ENCODE measurements around the gene DLGAP1. TPM values are rescaled to one million over a fixed set of nuclear protein-coding genes. Genes with fewer than 3 reads are reported as not detected.

The DLGAP1 gene
- total and polyA plus RNA-seq, 2 donors (not counting 1 experiment from before 2014, with no cell fraction given): 0.07 to 0.61 TPM

- H3K27ac Mint-ChIP-seq: no peak overlapping the region
- H3K79me2 ChIP-seq (ENCODE audit: control insufficient read depth, insufficient read depth, low read length): no peaks in the 10 kb centered on the region
- DNase-seq (no peak), ATAC-seq (ENCODE audit: low read depth) (no peak)
- intact Hi-C loops (cut with micrococcal nuclease): no loop called here
- peaks cover 0 to 4% (median 0%) of the 10 kb centered on the region in 3 donors for H3K9me3 ChIP-seq (ENCODE audit: control extremely low read depth in 1 of 3, control insufficient read depth in 2 of 3, insufficient read depth in 1 of 3, low read length in 2 of 3)
- H3K4me3 ChIP-seq (ENCODE audit: control extremely low read depth in 1 of 5, extremely low read depth in 1 of 5, insufficient read depth in 1 of 5, low read depth in 2 of 5, low read length in 4 of 5): no peak overlapping the region
- H3K4me2 ChIP-seq (replicated peaks; ENCODE audit: low read depth, low read length, poor library complexity, severe bottlenecking): no peak overlapping the region
- no peaks in the 10 kb centered on the region for H3K27me3 Mint-ChIP-seq
- WGBS (ENCODE audit: insufficient coverage): 88% methylated on average over 3 of the region's 3 CpGs
- H4K20me1 ChIP-seq (ENCODE audit: control insufficient read depth, insufficient read depth, low read length, poor library complexity, severe bottlenecking): no peaks in the 10 kb centered on the region
- no peak for TF ChIP-seq CTCF (IDR thresholded peaks at IDR 0.05)
- peaks cover 0 to 7% of the 10 kb centered on the region in 2 donors for H3K4me1 ChIP-seq (ENCODE audit: control insufficient read depth in 2 of 2, insufficient read depth in 2 of 2, low read length in 2 of 2)
- CTCF ChIA-PET: no interaction called here
- H3K4me3 Mint-ChIP-seq: no peak overlapping the region
- no peak overlapping the region for H2AFZ ChIP-seq (ENCODE audit: insufficient read depth, low read depth, low read length, poor library complexity, severe bottlenecking)
- no peaks in the 10 kb centered on the region for H3K36me3 ChIP-seq (replicated peaks in 1 of 2; ENCODE audit: control extremely low read depth in 1 of 2, control insufficient read depth in 1 of 2, extremely low read depth in 1 of 2, insufficient read depth in 2 of 2, low read length in 1 of 2)
- no peak overlapping the region for H3K27ac ChIP-seq (ENCODE audit: low read length in 2 of 2)
- H3K4me1 Mint-ChIP-seq: peaks cover 11% of the 10 kb centered on the region
- H3K9ac ChIP-seq (ENCODE audit: low read length): no peak overlapping the region
- no peaks in the 10 kb centered on the region for H3K9me3 Mint-ChIP-seq (ENCODE audit: insufficient read depth)
- H3K27me3 ChIP-seq (replicated peaks in 1 of 4; ENCODE audit: control extremely low read depth in 1 of 4, control insufficient read depth in 3 of 4, insufficient read depth in 4 of 4, low read length in 3 of 4): no peaks in the 10 kb centered on the region
- POLR2A ChIA-PET: no interaction called here
These were observed 983.9 kb downstream of the DLGAP1 start for GRCh38 chr18:3471141-3471648.

DNA sequence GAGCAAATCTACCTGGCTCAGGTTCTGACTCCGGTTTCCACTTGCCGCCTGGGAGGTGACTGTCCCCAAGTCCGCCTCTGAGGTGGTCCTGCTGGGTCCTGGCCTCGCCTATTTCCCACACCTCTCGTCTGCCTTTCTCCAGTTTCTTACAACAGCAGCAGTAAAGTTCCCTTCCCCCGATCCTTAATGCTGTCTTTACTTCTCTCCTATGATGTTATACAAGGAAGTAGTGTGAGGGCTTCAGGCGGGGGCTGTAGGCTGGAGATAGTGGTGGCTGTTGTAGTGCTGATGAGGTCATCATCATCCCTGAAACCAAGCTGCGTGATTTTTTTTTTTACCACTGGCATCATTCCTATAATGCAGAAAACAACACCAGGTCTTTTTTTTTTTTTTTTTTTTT is 986.3 kb downstream of the DLGAP1 start:
- Histone ChIP-seq H3K36me3 (replicated peaks in 1 of 2; ENCODE audit: control extremely low read depth in 1 of 2, control insufficient read depth in 1 of 2, extremely low read depth in 1 of 2, insufficient read depth in 2 of 2, low read length in 1 of 2) (no peaks in the 10 kb centered on the region), H2AFZ (ENCODE audit: insufficient read depth, low read depth, low read length, poor library complexity, severe bottlenecking) (no peak overlapping the region), H3K4me1 (ENCODE audit: control insufficient read depth in 2 of 2, insufficient read depth in 2 of 2, low read length in 2 of 2) (peaks cover 0 to 7% of the 10 kb centered on the region in 2 donors), H4K20me1 (ENCODE audit: control insufficient read depth, insufficient read depth, low read length, poor library complexity, severe bottlenecking) (no peaks in the 10 kb centered on the region), H3K4me2 (replicated peaks; ENCODE audit: low read depth, low read length, poor library complexity, severe bottlenecking) (no peak overlapping the region), H3K9me3 (ENCODE audit: control extremely low read depth in 1 of 3, control insufficient read depth in 2 of 3, insufficient read depth in 1 of 3, low read length in 2 of 3) (no peaks in the 10 kb centered on the region), H3K4me3 (ENCODE audit: control extremely low read depth in 1 of 5, extremely low read depth in 1 of 5, insufficient read depth in 1 of 5, low read depth in 2 of 5, low read length in 4 of 5) (no peak overlapping the region), H3K79me2 (ENCODE audit: control insufficient read depth, insufficient read depth, low read length) (no peaks in the 10 kb centered on the region), H3K27ac (ENCODE audit: low read length in 2 of 2) (no peak overlapping the region), H3K27me3 (replicated peaks in 1 of 4; ENCODE audit: control extremely low read depth in 1 of 4, control insufficient read depth in 3 of 4, insufficient read depth in 4 of 4, low read length in 3 of 4) (no peaks in the 10 kb centered on the region), H3K9ac (ENCODE audit: low read length) (no peak overlapping the region)
- CTCF ChIA-PET: interaction anchor here (0.8 to 1.1 kb wide), 3 partner anchors 11 to 126 kb away, joined by 3 read pairs; no protein-coding TSS in a partner anchor
- Mint-ChIP-seq H3K4me1 (peaks cover 10% of the 10 kb centered on the region), H3K9me3 (ENCODE audit: insufficient read depth) (no peaks in the 10 kb centered on the region), H3K4me3 (no peak overlapping the region), H3K27ac (no peak overlapping the region), H3K27me3 (no peaks in the 10 kb centered on the region)
- ATAC-seq (ENCODE audit: low read depth): no peak
- intact Hi-C loops (cut with micrococcal nuclease): no loop called here
- POLR2A ChIA-PET: interaction anchor here (0.7 kb wide), 1 partner anchor 134 kb away, joined by 9 read pairs; no protein-coding TSS in a partner anchor
- DNase-seq: no peak
- 87% methylated on average over 5 of the region's 8 CpGs for WGBS (ENCODE audit: insufficient coverage)
- TF ChIP-seq EZH2 (IDR thresholded peaks at IDR 0.05; ENCODE audit: borderline replicate concordance, insufficient read depth, low read depth, low read length, poor library complexity, severe bottlenecking) (no peak), CTCF (IDR thresholded peaks at IDR 0.05) (no peak)
